DLD1 (cell line): ENCODE data around the gene CFTR.
"Not testable (repeated sequence)": the region's sequence is repeated elsewhere in the genome, so short reads cannot be mapped to it uniquely, and the experiment has no call there.

Source experiments
- in situ Hi-C: cut with HindIII; loops from 2 replicates; pipeline ENCODE4 v1.10.0; 2017; ENCODE audit warnings: low sequenced_read_pairs

Gene CFTR

DNA sequence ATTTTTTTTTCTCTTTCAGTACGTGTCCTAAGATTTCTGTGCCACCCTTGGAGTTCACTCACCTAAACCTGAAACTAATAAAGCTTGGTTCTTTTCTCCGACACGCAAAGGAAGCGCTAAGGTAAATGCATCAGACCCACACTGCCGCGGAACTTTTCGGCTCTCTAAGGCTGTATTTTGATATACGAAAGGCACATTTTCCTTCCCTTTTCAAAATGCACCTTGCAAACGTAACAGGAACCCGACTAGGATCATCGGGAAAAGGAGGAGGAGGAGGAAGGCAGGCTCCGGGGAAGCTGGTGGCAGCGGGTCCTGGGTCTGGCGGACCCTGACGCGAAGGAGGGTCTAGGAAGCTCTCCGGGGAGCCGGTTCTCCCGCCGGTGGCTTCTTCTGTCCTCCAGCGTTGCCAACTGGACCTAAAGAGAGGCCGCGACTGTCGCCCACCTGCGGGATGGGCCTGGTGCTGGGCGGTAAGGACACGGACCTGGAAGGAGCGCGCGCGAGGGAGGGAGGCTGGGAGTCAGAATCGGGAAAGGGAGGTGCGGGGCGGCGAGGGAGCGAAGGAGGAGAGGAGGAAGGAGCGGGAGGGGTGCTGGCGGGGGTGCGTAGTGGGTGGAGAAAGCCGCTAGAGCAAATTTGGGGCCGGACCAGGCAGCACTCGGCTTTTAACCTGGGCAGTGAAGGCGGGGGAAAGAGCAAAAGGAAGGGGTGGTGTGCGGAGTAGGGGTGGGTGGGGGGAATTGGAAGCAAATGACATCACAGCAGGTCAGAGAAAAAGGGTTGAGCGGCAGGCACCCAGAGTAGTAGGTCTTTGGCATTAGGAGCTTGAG lies at the start of gene CFTR:
TSS of gene CFTR (plus strand) at position 801 of the 830 bp plus-strand sequence. CDS start 70 bp downstream, outside the sequence.
- in situ Hi-C loops, result no loop called here

DNA sequence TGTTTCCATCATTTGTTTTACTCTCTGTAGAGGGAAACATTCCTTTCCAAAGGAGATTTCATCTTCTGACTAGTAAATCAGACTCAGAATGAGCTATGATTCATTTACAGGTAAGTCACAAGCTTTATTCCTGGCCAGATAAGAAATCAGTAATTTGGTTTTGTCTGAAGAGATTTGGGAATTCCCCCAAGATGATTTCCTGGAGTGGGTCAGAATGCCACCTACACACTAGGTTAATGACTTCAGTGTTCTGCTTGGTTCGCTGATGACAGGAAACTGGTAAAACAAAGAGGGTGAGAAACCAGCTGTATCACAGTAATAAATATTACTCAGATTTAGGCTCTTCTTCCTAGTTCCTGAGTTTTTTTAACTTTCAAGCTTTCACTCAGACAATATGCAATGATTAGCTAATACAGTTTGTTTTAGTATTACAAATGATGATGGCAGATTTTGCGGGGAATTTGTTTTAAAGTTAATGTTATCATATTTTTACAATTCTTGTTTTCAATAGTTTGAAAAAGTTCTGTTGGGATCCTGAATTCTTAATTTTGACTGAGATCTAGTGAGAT lies 44.3 kb upstream of the CFTR start:
- in situ Hi-C loops, result no loop called here

DNA sequence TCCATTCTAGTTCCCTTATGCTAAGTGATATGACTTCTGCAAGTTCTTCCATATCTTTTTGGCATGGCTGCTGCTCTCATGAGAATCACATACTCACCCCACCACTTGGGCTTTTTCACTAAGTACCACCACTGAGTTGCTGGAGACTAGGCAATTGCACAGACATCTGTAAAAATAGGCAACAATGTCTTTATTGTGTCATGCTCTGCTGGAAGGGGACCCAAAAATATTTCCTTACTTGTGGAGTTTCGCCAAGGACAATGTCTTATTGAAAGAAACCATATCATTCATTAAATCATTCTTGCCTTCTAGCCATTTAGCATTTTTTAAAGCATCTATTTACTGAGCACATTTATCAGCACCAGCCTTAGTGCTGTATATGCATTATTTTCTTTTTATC lies 35.2 kb upstream of the CFTR start:
- in situ Hi-C loops, result no loop called here

DNA sequence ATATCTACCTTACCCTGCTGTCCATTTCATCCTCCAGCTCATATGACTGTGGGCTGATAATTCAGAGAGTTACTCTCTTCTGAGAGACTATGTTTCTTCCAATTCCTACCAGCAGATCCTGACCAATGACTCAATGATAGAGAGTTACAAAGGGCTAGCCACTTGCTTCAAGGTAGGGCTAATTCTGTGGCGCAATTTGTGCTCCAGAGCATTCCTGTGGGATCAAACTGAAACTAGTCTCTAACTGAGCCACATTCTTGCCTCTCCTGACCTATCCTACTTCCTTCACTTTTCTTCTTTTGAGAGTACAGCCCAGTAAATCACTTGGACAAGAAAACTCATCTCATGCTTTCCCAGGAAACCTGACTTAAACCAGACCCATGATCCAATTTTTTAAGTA lies 34.6 kb upstream of the CFTR start:
- in situ Hi-C loops, result no loop called here

DNA sequence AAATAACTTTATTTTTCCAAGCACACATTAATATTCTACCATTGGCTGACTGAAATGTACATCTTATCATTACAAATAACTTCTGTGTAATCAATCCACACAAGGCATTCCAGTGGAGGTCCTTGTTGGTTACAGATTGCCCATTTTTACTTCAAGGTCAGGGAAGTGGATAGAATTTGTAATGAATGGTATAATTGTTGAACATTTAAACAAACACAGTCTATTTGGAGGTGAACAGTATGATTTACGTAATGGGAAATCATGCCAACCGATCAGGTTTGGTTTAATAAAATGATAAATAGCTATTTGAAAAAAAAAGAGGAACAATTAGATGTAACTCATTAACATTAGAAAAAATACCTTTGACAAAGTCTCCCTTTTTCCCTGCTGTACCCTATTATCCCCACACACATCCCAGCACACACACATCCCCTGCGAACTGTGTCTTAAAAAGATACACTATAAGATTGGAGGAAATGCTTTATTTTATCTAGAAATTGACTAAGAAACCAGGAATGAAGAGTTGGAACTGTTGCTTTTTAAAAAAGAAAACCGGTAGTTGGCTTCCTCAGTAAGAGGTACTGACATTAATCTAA lies 33.5 kb upstream of the CFTR start:
- in situ Hi-C loops, result no loop called here

DNA sequence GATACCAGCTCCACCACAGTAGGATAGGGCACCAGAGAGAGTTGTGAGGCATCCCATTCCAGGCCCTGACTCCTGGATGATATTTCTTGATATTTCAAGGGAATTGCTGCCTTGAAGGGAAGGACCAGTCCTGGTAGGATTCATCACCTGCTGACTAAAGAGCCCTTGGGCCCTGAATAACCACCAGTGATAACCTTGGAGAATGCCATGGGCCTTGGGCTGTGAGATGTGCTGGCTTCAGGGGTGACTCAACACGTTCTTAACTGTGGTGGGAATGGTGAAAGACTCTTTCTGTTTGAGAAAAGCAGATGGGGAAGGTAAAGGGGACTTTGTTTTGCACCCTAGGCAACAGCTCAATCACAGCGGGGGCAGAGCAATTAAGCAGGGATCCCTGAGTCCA lies 31.2 kb upstream of the CFTR start:
- in situ Hi-C loops, result no loop called here

DNA sequence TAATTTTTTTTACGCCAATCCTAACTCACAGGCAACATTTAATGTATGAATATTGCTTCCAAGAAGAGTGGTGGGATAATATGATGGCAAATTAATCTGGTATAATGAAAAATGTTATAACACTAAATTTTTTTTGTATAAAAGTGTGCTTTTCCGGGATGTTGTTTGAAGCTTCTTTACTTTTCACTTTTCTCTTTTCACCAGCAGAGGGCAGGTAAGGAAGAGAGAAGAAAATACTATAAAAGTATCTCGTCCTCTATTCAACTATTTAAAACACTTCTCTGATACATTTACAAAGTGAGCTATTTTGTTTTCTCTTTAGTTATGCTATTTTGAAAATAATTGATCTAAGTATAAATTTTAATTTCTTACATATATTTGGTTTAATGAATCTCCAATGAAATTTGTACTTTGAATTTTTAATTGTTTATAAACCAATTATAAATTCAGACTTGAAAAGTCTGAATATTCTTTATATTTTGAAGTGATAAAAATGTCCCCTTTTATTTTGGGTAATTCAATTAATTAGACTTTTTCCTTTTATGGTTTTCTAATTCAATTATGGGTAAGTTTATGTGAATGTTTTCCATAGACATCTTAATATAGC lies 20.7 kb upstream of the CFTR start:
- in situ Hi-C loops, result loop anchor here (10.0 kb wide), 1 partner anchor 266 kb away; no protein-coding TSS in a partner anchor

DNA sequence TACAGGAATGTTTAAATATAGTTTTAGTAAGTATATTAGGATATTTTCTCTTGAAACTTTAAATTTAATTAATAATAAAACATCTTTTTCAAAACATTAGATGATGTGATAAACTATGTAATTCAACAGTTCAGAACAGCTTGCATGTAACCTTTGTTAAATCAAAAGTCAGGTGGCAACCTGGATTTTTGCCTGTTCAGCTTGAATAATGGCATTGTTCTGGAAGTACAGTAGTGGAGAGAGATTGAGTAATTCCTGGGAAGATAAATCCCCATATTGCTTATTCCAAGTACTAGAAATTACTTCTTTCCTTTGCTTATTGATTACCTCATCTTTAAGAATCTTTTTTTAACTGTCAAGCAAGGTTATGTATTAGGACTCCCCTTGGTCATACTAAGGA lies 20.1 kb upstream of the CFTR start:
- in situ Hi-C loops, result loop anchor here (10.0 kb wide), 1 partner anchor 265 kb away; no protein-coding TSS in a partner anchor

DNA sequence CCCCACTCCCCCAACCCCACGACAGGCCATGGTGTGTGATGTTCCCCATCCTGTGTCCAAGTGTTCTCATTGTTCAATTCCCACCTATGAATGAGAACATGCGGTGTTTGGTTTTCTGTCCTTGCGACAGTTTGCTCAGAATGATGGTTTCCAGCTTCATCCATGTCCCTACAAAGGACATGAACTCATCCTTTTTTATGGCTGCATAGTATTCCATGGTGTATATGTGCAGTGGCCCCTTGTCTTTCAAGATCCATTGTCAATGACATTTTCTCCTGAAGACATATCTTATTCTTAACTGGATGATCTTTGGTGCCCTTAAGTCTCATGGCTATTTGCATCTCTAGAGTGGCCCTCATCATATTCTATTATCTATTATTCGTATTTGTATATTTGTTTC lies 19.0 kb upstream of the CFTR start:
- in situ Hi-C loops, result not testable (repeated sequence)

DNA sequence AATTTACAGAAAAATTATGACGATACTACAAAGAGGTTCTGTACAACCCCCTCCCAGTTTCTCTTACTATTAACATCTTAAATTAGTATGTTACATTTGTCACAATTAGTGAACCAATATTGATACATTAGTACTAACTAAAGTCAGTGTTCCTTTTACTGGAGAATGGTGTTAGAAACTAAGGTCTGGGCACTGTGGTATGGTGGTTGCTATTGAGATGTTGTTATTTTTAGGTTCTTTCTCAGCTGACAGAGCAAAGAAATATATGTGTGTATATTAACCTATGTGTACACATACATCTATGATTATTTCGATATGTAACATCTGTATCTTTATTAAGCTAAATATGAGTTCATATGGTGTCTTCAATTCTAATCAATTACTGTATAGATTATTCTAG lies 11.7 kb upstream of the CFTR start:
- in situ Hi-C loops, result no loop called here

DNA sequence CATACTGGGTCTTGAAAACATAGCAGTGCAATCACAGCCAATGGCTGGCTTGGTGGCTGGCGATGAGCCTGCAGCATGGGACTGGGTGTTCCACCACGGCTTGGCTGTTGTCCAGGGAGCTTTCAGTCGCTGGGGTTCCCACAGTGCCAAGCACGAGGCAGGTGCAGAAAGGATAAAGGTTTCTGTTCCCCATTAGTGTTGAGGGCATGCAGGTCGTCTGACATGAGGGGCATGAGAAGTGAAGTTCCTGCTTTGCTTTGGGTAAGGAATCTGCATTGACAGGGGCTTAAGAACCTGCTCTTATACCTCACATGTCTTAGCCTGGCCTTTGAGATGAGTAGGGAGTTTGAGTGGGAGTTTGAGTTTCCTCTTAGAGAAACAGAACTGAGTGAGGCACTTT lies 9.0 kb upstream of the CFTR start:
- in situ Hi-C loops, result no loop called here

DNA sequence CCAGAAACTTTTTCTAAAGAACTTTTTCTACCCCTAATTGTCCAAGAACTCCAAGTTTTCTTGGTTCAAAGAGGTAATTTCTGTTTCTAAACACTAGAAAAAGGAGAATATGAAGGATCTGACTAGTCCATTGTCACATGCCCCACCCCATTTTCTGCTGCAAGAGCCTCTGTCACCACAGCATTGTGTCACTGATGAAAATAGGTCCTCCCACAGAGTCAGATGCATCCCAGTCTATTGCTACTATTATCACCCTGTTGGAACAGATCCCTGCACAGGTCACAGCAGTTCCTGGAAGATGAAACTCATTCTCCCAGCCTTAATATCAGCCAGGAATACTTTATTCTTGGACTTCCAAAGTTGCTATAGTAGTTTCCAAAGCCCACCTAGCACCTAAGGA lies 7.5 kb upstream of the CFTR start:
- in situ Hi-C loops, result no loop called here

DNA sequence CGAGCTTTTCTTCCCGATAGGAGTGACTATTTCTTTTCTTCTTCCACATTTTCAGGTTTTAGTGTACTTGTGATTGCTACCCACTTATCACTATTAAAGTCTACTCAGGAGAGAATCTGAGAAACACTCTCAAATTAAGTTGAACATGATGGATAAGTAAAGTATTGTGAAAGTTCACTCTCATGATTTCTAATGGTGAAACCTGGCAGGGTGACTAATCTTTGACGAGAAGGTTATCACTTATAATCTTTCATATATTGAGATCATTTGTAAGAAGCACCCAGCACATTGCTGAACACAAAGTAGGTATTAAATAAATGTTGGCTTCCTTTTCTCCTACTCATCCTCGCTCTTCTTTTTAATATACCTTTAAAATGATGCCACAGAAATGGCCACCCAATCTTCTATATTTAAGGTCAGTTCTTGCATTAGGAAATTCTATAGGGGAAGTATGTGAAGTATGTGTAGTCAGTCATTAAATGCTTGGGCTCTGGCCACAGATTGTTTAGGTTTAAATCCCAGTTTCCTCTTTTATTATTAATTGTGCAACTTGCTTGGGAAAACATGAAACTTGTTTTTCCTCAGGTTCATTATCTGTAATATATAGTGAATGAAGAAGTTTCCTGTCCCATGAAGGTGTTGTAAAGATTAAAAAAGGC lies 3.1 kb upstream of the CFTR start:
- in situ Hi-C loops, result no loop called here

DNA sequence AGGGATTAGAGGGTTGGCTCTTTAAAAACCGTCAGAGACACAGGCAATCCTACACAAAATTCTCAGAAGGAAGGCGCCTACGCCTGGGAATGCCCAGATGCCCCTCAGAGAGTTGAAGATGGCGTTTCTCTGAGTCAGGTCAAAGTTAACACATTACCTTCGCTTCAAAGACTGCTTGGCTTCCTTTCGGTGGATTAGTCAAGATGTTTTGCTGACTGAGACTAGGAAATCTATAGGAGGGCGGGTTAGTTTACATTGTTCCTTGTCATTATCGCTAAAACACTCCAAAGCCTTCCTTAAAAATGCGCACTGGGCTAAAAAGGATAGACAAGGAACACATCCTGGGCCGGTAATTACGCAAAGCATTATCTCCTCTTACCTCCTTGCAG lies 995 bp upstream of the CFTR start:
- in situ Hi-C loops, result no loop called here

DNA sequence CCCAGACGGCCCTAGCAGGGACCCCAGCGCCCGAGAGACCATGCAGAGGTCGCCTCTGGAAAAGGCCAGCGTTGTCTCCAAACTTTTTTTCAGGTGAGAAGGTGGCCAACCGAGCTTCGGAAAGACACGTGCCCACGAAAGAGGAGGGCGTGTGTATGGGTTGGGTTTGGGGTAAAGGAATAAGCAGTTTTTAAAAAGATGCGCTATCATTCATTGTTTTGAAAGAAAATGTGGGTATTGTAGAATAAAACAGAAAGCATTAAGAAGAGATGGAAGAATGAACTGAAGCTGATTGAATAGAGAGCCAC lies 184 bp downstream of the CFTR start:
- in situ Hi-C loops, result no loop called here

DNA sequence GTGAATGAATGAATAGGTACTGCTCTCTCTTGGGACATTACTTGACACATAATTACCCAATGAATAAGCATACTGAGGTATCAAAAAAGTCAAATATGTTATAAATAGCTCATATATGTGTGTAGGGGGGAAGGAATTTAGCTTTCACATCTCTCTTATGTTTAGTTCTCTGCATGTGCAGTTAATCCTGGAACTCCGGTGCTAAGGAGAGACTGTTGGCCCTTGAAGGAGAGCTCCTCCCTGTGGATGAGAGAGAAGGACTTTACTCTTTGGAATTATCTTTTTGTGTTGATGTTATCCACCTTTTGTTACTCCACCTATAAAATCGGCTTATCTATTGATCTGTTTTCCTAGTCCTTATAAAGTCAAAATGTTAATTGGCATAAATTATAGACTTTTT lies 1.2 kb downstream of the CFTR start:
- in situ Hi-C loops, result no loop called here

DNA sequence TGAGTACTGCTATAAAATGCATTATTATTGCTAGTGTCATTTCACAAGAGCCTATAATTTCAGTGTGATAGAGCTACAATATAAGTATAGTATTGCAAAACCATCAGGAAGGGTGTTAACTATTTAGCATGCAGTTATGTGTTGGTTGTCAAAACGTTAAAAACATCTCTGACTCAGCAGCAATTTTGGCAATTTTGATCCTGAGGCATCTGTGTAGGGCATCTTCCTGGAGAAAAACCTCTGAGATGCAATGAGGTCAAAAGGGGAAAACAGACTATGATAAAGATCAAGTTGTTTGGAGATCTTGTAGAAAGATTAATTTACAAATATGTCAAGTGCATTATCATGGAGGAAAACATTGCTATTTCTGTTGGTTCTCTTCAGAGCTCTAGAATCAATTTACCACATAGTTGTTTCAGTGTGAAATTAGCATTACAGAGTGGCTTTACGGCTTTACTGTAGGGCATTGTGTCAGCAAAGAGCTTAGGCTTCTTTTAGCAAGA lies 5.3 kb downstream of the CFTR start:
- in situ Hi-C loops, result no loop called here

DNA sequence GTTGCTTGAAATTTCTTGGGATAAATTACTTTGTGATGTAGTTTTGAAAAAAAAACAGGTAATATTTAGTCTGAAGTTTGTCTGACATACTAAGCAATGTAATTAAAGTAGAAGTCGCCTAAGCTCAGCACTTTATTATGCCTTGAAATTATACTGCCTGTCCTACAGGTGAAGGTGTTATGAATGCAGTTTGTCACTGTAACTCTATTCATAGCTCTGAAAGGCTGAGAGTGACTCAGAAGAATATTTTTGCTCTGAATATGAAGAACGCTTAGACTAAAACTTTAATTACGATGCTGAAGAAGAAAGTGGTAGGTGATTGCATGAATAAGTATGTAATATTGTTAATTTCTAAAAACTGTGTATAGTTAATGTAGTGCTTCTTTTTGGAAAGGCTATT lies 9.2 kb downstream of the CFTR start:
- in situ Hi-C loops, result no loop called here

DNA sequence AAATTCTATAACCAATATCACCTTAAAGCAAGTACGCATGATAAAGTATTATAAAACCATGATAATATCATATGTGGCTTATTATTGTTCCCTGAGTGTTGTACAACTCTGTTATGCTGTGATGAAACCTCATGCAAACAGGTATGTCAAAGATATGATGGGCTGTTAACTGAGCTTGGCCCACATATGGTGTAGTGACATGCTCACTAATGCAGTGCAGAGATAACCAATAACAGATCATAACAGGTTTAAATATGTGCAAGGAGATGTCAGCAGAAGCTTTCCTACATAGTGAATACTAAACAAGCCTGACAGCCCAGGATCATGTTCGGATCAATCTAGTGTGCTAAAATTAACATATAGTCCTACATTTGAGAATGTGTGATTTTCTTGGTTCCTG lies 9.6 kb downstream of the CFTR start:
- in situ Hi-C loops, result no loop called here

DNA sequence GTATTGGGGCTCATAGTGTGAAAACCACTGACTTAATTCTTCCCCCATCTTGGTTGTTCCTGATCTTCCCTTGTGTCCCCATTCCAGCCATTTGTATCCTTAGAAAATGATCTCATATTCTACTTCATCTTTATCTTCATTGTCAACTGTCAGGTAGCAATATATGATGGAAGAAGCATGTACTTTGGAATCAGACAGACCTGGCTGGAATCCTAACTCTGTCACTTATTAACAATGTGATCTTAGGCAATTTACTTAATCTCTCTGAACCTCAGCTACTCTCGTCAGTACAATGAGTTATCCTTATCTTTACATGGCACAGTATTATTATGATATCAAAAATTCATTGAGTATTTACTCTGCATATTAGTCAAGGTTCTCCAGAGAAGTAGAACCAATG lies 10.1 kb downstream of the CFTR start:
- in situ Hi-C loops, result no loop called here

DNA sequence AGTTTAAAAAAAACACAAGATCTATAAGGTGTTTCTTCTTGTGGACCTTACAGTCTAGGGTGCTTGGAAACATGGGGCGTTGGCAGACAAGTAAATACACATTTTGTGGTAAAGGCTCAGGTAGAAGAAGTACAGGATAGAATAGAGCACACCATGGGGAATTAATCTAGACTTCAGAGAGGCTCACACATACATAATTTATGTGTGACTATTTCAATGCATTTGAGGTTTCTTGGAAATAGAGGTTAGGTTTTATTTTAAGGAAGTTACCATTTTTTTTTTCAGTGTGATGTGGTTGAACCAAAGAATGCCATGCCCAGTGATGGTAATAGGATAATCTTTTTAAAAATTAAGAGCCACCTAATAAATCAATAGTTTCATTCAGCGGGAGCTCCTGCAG lies 12.8 kb downstream of the CFTR start:
- in situ Hi-C loops, result no loop called here
